Activated CD4-positive, CD25-positive, alpha-beta regulatory T cell treated with anti-CD3 and anti-CD28 coated beads, Interleukin-2, amount 50 U/mL, for 24 hours (primary cell): ENCODE results near the gene SLC38A3.

Experiments
- ATAC-seq, 2 donors: fragments of 150-1000 bp; cut with Tn5 transposase; one replicate each; pipeline ENCODE4 v1.10.0; 2021; ENCODE audit warnings: mild to moderate bottlenecking in 1 of 2, moderate library complexity in 1 of 2

The SLC38A3 gene

GRCh38 chr3:50269460-50269859 is 64.4 kb downstream of the SLC38A3 start:
- ATAC-seq, result no peak

- no peak for ATAC-seq
These were observed 64.9 kb downstream of the SLC38A3 start for GRCh38 chr3:50269977-50270413.

GRCh38 chr3:50270422-50271224 is 65.6 kb downstream of the SLC38A3 start:
- ATAC-seq, result no peak
